Esophagus (tissue), 2 donors: ENCODE measurements around the gene TBX1. TPM values are rescaled to one million over a fixed set of nuclear protein-coding genes. Genes with fewer than 3 reads are reported as not detected.
A peak's percentile ranks its signal among the peaks of the same experiment; 100 is the strongest.

Source experiments
- H3K27ac ChIP-seq, 2 donors: one replicate each; pipeline ENCODE4 v1.5.1; 2013; ENCODE audit warnings: low read depth in 2 of 2, mild to moderate bottlenecking in 2 of 2, inconsistent platforms in 1 of 2, low read length in 1 of 2, moderate library complexity in 1 of 2
- H3K27me3 ChIP-seq, 2 donors: one replicate each; pipeline ENCODE4 v1.6.1; 2013; ENCODE audit warnings: low read length in 2 of 2, control low read depth in 1 of 2, mild to moderate bottlenecking in 1 of 2; ENCODE audit not compliant: insufficient read depth in 2 of 2, control insufficient read depth in 1 of 2
- H3K36me3 ChIP-seq, 2 donors: one replicate each; pipeline ENCODE4 v1.6.1; 2013; ENCODE audit warnings: low read length in 1 of 2; ENCODE audit not compliant: control insufficient read depth in 2 of 2, insufficient read depth in 2 of 2
- H3K4me1 ChIP-seq, 2 donors: one replicate each; pipeline ENCODE4 v1.6.1; 2013; ENCODE audit warnings: low read length in 1 of 2; ENCODE audit not compliant: control insufficient read depth in 2 of 2, insufficient read depth in 2 of 2
- H3K4me3 ChIP-seq, 2 donors: one replicate each; pipeline ENCODE4 v1.5.1; 2013; ENCODE audit warnings: low read length in 2 of 2, mild to moderate bottlenecking in 2 of 2, low read depth in 1 of 2, moderate library complexity in 1 of 2
- H3K9me3 ChIP-seq, 2 donors: one replicate each; pipeline ENCODE4 v1.6.1; 2013; ENCODE audit warnings: mild to moderate bottlenecking in 2 of 2, low read depth in 1 of 2, low read length in 1 of 2, moderate library complexity in 1 of 2; ENCODE audit not compliant: control insufficient read depth in 2 of 2, insufficient read depth in 1 of 2
- WGBS, 2 donors: extraction: QIAGEN DNeasy Blood & Tissue Kit; methylation state at CpG; one replicate each; pipeline ENCODE4 v1.1.7; 2013; 5-methylcytosine and 5-hydroxymethylcytosine counted together
- polyA plus RNA-seq, 2 donors: library from polyadenylated mRNA; stranded (reverse); fragments of 200-250 nt; gene quantifications; one replicate each; pipeline ENCODE4 v1.2.3, GENCODE V29; 2013
- donor health status: healthy with polysubstance abuse.
- donor health status: Bipolar disorder and iron deficiency.

TBX1 gene
- polyA plus RNA-seq, 2 donors: 1.2 to 1.3 TPM

GRCh38 chr22:19751497-19752245 is 8.9 kb upstream of the TBX1 start:
- WGBS, 2 donors: 86 to 87% methylated on average over 12 to 14 of the region's 14 CpGs
- H3K9me3 ChIP-seq: peaks cover 0 to 3% of the 10 kb centered on the region in 2 donors
- peaks cover 0 to 28% of the 10 kb centered on the region in 2 donors for H3K27me3 ChIP-seq
- peaks cover 3 to 18% of the 10 kb centered on the region in 2 donors for H3K4me1 ChIP-seq
- H3K36me3 ChIP-seq: no peaks in the 10 kb centered on the region
- no peak overlapping the region for H3K4me3 ChIP-seq
- H3K27ac ChIP-seq: no peak overlapping the region

GRCh38 chr22:19753090-19753842 is 7.3 kb upstream of the TBX1 start:
- WGBS, 2 donors: 83 to 88% methylated on average over 10 of the region's 10 CpGs
- Histone ChIP-seq H3K4me1 (peaks cover 3 to 20% of the 10 kb centered on the region in 2 donors), H3K36me3 (no peaks in the 10 kb centered on the region), H3K27ac (no peak overlapping the region), H3K9me3 (peaks cover 0 to 3% of the 10 kb centered on the region in 2 donors), H3K27me3 (peaks cover 0 to 34% of the 10 kb centered on the region in 2 donors), H3K4me3 (no peak overlapping the region)

- WGBS, 2 donors: 74% methylated on average over 14 of the region's 14 CpGs
- peaks cover 3 to 21% of the 10 kb centered on the region in 2 donors for H3K4me1 ChIP-seq
- no peak overlapping the region for H3K27ac ChIP-seq
- H3K27me3 ChIP-seq: peaks cover 0 to 37% of the 10 kb centered on the region in 2 donors
- peaks cover 0 to 3% of the 10 kb centered on the region in 2 donors for H3K9me3 ChIP-seq
- no peaks in the 10 kb centered on the region for H3K36me3 ChIP-seq
- no peak overlapping the region for H3K4me3 ChIP-seq
Measured at GRCh38 chr22:19753996-19754700, 6.4 kb upstream of the TBX1 start.

GRCh38 chr22:19754701-19755144 is 5.9 kb upstream of the TBX1 start:
- H3K9me3 ChIP-seq: peaks cover 0 to 3% of the 10 kb centered on the region in 2 donors
- peaks cover 9 to 26% of the 10 kb centered on the region in 2 donors for H3K4me1 ChIP-seq
- H3K36me3 ChIP-seq: no peaks in the 10 kb centered on the region
- WGBS, 2 donors: 43 to 48% methylated on average over 11 to 14 of the region's 14 CpGs
- no peak overlapping the region for H3K27ac ChIP-seq
- H3K4me3 ChIP-seq: no peak overlapping the region
- peaks cover 0 to 42% of the 10 kb centered on the region in 2 donors for H3K27me3 ChIP-seq

- WGBS, 2 donors: 3 to 5% methylated on average over 56 to 59 of the region's 59 CpGs
- Histone ChIP-seq H3K36me3 (no peaks in the 10 kb centered on the region), H3K4me3 (no peak overlapping the region)
Measured at GRCh38 chr22:19755145-19755710, 5.3 kb upstream of the TBX1 start.

GRCh38 chr22:19755722-19756287 is 4.8 kb upstream of the TBX1 start:
- H3K27me3 ChIP-seq: peaks cover 0 to 45% of the 10 kb centered on the region in 2 donors
- H3K4me3 ChIP-seq: no peak overlapping the region
- 7% methylated on average over 24 to 26 of the region's 26 CpGs for WGBS, 2 donors
- H3K36me3 ChIP-seq: no peaks in the 10 kb centered on the region
- H3K9me3 ChIP-seq: peaks cover 0 to 3% of the 10 kb centered on the region in 2 donors
- H3K27ac ChIP-seq: no peak overlapping the region
- peaks cover 9 to 27% of the 10 kb centered on the region in 2 donors for H3K4me1 ChIP-seq

More at GRCh38 chr22:19755145-19755710, 5.3 kb upstream of the TBX1 start:
- H3K27me3 ChIP-seq: peaks cover 0 to 44% of the 10 kb centered on the region in 2 donors
- peaks cover 0 to 3% of the 10 kb centered on the region in 2 donors for H3K9me3 ChIP-seq
- peaks cover 9 to 27% of the 10 kb centered on the region in 2 donors for H3K4me1 ChIP-seq
- no peak overlapping the region for H3K27ac ChIP-seq

- Histone ChIP-seq H3K9me3 (peaks cover 0 to 3% of the 10 kb centered on the region in 2 donors), H3K36me3 (no peaks in the 10 kb centered on the region), H3K27ac (no peak overlapping the region), H3K4me1 (peaks cover 13 to 30% of the 10 kb centered on the region in 2 donors), H3K27me3 (peaks cover 0 to 49% of the 10 kb centered on the region in 2 donors), H3K4me3 (peak overlapping the region; percentile 10 to 20)
- 5 to 6% methylated on average over 67 to 76 of the region's 76 CpGs for WGBS, 2 donors
Measured at GRCh38 chr22:19756288-19757128, 4.1 kb upstream of the TBX1 start.

- Histone ChIP-seq H3K36me3 (no peaks in the 10 kb centered on the region), H3K27ac (no peak overlapping the region), H3K4me3 (peak overlapping the region in 1 of 2 donors; percentile 20), H3K4me1 (peaks cover 13 to 30% of the 10 kb centered on the region in 2 donors), H3K27me3 (peaks cover 0 to 49% of the 10 kb centered on the region in 2 donors), H3K9me3 (peaks cover 0 to 3% of the 10 kb centered on the region in 2 donors)
- 29 to 36% methylated on average over 15 to 16 of the region's 16 CpGs for WGBS, 2 donors
Measured at GRCh38 chr22:19757140-19757984, 3.2 kb upstream of the TBX1 start.
